ENCODE results near the gene SLC6A8.
"Not testable (repeated sequence)": the region's sequence is repeated elsewhere in the genome, so short reads cannot be mapped to it uniquely, and the experiment has no call there.

SLC6A8 gene

GRCh38 chrX:153692611-153693156 lies 5.0 kb downstream of the SLC6A8 start:
- no peak for DNase-seq (ENCODE audit: low read depth, low spot score)

GRCh38 chrX:153693216-153694086 lies 5.7 kb downstream of the SLC6A8 start:
- no peak for DNase-seq (ENCODE audit: low read depth, low spot score)

- DNase-seq (ENCODE audit: low read depth, low spot score) = not testable (repeated sequence)
Observed at GRCh38 chrX:153694256-153694655, 6.5 kb downstream of the SLC6A8 start.

- DNase-seq (ENCODE audit: low read depth, low spot score) = no peak
Observed at GRCh38 chrX:153694687-153695270, 7.1 kb downstream of the SLC6A8 start.

- DNase-seq (ENCODE audit: low read depth, low spot score) = no peak
Observed at GRCh38 chrX:153696100-153696499, 8.4 kb downstream of the SLC6A8 start.

- DNase-seq (ENCODE audit: low read depth, low spot score) = not testable (repeated sequence)
Observed at GRCh38 chrX:153696538-153696937, 8.8 kb downstream of the SLC6A8 start.

- not testable (repeated sequence) for DNase-seq (ENCODE audit: low read depth, low spot score)
Observed at GRCh38 chrX:153696986-153697722, 9.4 kb downstream of the SLC6A8 start.

- no peak for DNase-seq (ENCODE audit: low read depth, low spot score)
Observed at GRCh38 chrX:153697924-153698865, 10.5 kb downstream of the SLC6A8 start.

- not testable (repeated sequence) for DNase-seq (ENCODE audit: low read depth, low spot score)
Observed at GRCh38 chrX:153699210-153699783, 11.6 kb downstream of the SLC6A8 start.

- DNase-seq (ENCODE audit: low read depth, low spot score) = not testable (repeated sequence)
Observed at GRCh38 chrX:153699784-153700371, 12.2 kb downstream of the SLC6A8 start.

GRCh38 chrX:153700376-153700945 lies 12.7 kb downstream of the SLC6A8 start:
- DNase-seq (ENCODE audit: low read depth, low spot score) = no peak

- no peak for DNase-seq (ENCODE audit: low read depth, low spot score)
Observed at GRCh38 chrX:153700967-153701366, 13.2 kb downstream of the SLC6A8 start.

- no peak for DNase-seq (ENCODE audit: low read depth, low spot score)
Observed at GRCh38 chrX:153701706-153702105, 14.0 kb downstream of the SLC6A8 start.

GRCh38 chrX:153702336-153703035 lies 14.8 kb downstream of the SLC6A8 start:
- no peak for DNase-seq (ENCODE audit: low read depth, low spot score)

- peak; percentile 81 for DNase-seq (ENCODE audit: low read depth, low spot score)
Observed at GRCh38 chrX:153703036-153703370, 15.3 kb downstream of the SLC6A8 start.

- DNase-seq (ENCODE audit: low read depth, low spot score) = no peak
Observed at GRCh38 chrX:153704021-153704526, 16.3 kb downstream of the SLC6A8 start.

- not testable (repeated sequence) for DNase-seq (ENCODE audit: low read depth, low spot score)
Observed at GRCh38 chrX:153704631-153705402, 17.1 kb downstream of the SLC6A8 start.

GRCh38 chrX:153705403-153706060 lies 17.8 kb downstream of the SLC6A8 start:
- peak; percentile 58 for DNase-seq (ENCODE audit: low read depth, low spot score)
